SK-N-MC (cell line): ENCODE results near the gene CST6.

Experiments used
- EZH2 ChIP-seq: fragments of 200-600 bp; sonication (generic); IDR thresholded peaks from one replicate; pipeline ENCODE4 v1.6.1; 2017; ENCODE audit warnings: antibody characterized with exemption
- FOXP2 ChIP-seq: optimal IDR thresholded peaks from 2 replicates; pipeline ENCODE3; 2011; ENCODE audit warnings: mild to moderate bottlenecking, moderate library complexity; ENCODE audit not compliant: insufficient read depth; ENCODE audit errors: extremely low read length, control extremely low read depth
- POLR2AphosphoS5 ChIP-seq: IDR thresholded peaks from 2 replicates; pipeline ENCODE4 v1.6.1; 2012; ENCODE audit warnings: mild to moderate bottlenecking, low read depth, low read length, borderline replicate concordance

DNA sequence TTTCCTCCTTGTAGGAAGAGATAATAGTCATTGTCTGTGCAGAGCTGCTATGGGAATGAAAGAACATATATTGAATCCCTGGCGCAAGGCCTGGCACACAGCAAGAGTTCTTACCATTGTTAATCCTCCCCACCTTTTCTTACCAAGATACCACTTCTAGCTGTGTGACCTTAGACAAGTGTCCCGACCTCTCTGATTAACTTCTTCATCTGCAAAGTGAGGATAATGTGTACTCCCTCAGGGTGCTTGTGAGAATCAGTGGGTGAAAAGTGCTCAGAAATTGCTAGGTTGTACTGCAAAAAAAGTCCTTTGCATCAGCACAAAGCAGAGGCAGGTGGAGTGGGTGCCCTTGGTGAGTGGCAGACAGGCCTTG is 3.7 kb upstream of the CST6 start:
- TF ChIP-seq POLR2AphosphoS5 (no peak), EZH2 (no peak), FOXP2 (no peak)
